Heart right ventricle (tissue), 16 donors: ENCODE measurements around the gene SMYD4. TPM values are rescaled to one million over a fixed set of nuclear protein-coding genes. Genes with fewer than 3 reads are reported as not detected.
"Not testable (repeated sequence)": the region's sequence is repeated elsewhere in the genome, so short reads cannot be mapped to it uniquely, and the experiment has no call there.

Source experiments
- ATAC-seq, 8 donors: fragments of 200-7000 bp; cut with Tn5 transposase; one replicate each; pipeline ENCODE4 v1.9.1; 2020; ENCODE audit warnings: mild to moderate bottlenecking in 8 of 8, moderate library complexity in 8 of 8, moderate number of reproducible peaks in 1 of 8
- DNase-seq, 2 donors: peaks; one replicate each; pipeline ENCODE4 v3.0.0-alpha.2; 2020
- H3K27ac ChIP-seq, 10 donors: fragments of 200-600 bp; sonication (generic) in 2 of 10; one replicate each; pipeline versions ENCODE4 v1.5.0 to v1.8.0; 2020 to 2022; ENCODE audit warnings: mild to moderate bottlenecking in 3 of 10
- H3K27me3 ChIP-seq, 7 donors: fragments of 200-600 bp; one replicate each; pipeline ENCODE4 v1.8.0; 2021 to 2022; ENCODE audit warnings: mild to moderate bottlenecking in 2 of 7
- H3K36me3 ChIP-seq, 9 donors: fragments of 200-600 bp; sonication (generic) in 1 of 9; one replicate each; pipeline versions ENCODE4 v1.5.0 to v1.8.0; 2020 to 2022; ENCODE audit warnings: mild to moderate bottlenecking in 2 of 9
- H3K4me1 ChIP-seq, 9 donors: fragments of 200-600 bp; sonication (generic) in 1 of 9; one replicate each; pipeline versions ENCODE4 v1.5.0 to v1.8.0; 2020 to 2022; ENCODE audit warnings: mild to moderate bottlenecking in 4 of 9
- H3K4me3 ChIP-seq, 10 donors: fragments of 200-600 bp; sonication (generic) in 2 of 10; one replicate each; pipeline versions ENCODE4 v1.5.0 to v1.8.0; 2020 to 2022; ENCODE audit warnings: mild to moderate bottlenecking in 7 of 10, moderate library complexity in 2 of 10
- H3K9me3 ChIP-seq, 11 donors: fragments of 200-600 bp in 10 of 11; sonication (generic) in 2 of 11; one replicate each; pipeline versions ENCODE4 v1.5.0 to v1.8.0; 2013 to 2022; ENCODE audit warnings: mild to moderate bottlenecking in 2 of 11, control low read depth in 1 of 11, moderate library complexity in 1 of 11
- WGBS, 2 donors: extraction: QIAGEN DNeasy Blood & Tissue Kit; methylation state at CpG; one replicate each; pipeline ENCODE4 v1.1.7; 2013; ENCODE audit warnings: inconsistent platforms in 1 of 2; 5-methylcytosine and 5-hydroxymethylcytosine counted together
- intact Hi-C, 10 donors: fragments of 100-400 bp; cut with DNase I; formaldehyde crosslinking; loops; one replicate each; pipeline versions ENCODE4 v1.11.1 to v1.14.2; 2022
- polyA plus RNA-seq, 2 donors: library from polyadenylated mRNA; stranded (reverse); fragments of 200-250 nt; gene quantifications; one replicate each; pipeline ENCODE4 v1.2.3, GENCODE V29; 2013
- total RNA-seq, 10 donors: library from RNA; stranded (reverse); fragmentation: NEBNext Ultra II Directional in 3 of 10; extraction: Animal tissue kit (Norgen Biotek cat#: 25700) in 3 of 10; gene quantifications; one replicate each; pipeline versions ENCODE4 v1.2.1 to v1.2.4, GENCODE V29; 2021 to 2023
- TF ChIP-seq, protein P1 (sequence below), 9 donors: fragments of 200-600 bp; sonication (generic) in 2 of 9; IDR thresholded peaks; one replicate each; pipeline versions ENCODE4 v1.5.0 to v1.8.0; 2021 to 2022; ENCODE audit warnings: antibody characterized with exemption in 9 of 9, mild to moderate bottlenecking in 5 of 9, moderate library complexity in 1 of 9
- donor health status: Arrhythmogenic right ventricular cardiomyopathy.
- donor health status: ischemic (EF 13 %, LVEDD 7.1; RV severe dilation, severe dysfunction).
- donor health status: healthy with polysubstance abuse.
- donor health status: DM: no; HTN: yes; CAD: no.
- donor health status: DM: no; HTN: no; CAD: no.
- donor health status: ischemic (EF 25% LVEDD 6.9; RV normal size, moderate dysfunction).
- donor health status: ischemic (EF 25% LVEDD 5.7; RV mildly dilated, moderate dysfunction).
- donor health status: healthy.
- donor health status: DM: yes; HTN: yes; CAD: no.
- donor health status: Ischemic cardiomyopathy.
- donor health status: ischemic (EF 35%, LVEDD 5.7; RV mildly dilated, moderate dysfunction).
- donor health status: nonischemic (EF 11% LVEDD 7.7; RV severe dilation, severe dysfunction).
- donor health status: DM: yes; HTN: yes; CAD: no.
- donor health status: PGD.
- donor health status: ischemic (EF 29% LVEDD 5.4; RV normal size, mild dysfunction).
- donor health status: nonischemic (EF 23%, LVEDD 6.1; RV moderate dilation, normal function).

Gene SMYD4
- total and polyA plus RNA-seq, 12 donors = 4.6 to 13.5 (median 8.9) TPM

- no peaks in the 10 kb centered on the region for H3K27me3 ChIP-seq
- intact Hi-C loops = no loop called here
- no peak overlapping the region for H3K27ac ChIP-seq
- H3K4me3 ChIP-seq = no peak overlapping the region
- WGBS, 2 donors = 85 to 87% methylated on average over 20 of the region's 20 CpGs
- peaks cover 0 to 72% (median 12%) of the 10 kb centered on the region in 9 donors for H3K36me3 ChIP-seq
- no peak for DNase-seq
- TF ChIP-seq, protein P1, sequence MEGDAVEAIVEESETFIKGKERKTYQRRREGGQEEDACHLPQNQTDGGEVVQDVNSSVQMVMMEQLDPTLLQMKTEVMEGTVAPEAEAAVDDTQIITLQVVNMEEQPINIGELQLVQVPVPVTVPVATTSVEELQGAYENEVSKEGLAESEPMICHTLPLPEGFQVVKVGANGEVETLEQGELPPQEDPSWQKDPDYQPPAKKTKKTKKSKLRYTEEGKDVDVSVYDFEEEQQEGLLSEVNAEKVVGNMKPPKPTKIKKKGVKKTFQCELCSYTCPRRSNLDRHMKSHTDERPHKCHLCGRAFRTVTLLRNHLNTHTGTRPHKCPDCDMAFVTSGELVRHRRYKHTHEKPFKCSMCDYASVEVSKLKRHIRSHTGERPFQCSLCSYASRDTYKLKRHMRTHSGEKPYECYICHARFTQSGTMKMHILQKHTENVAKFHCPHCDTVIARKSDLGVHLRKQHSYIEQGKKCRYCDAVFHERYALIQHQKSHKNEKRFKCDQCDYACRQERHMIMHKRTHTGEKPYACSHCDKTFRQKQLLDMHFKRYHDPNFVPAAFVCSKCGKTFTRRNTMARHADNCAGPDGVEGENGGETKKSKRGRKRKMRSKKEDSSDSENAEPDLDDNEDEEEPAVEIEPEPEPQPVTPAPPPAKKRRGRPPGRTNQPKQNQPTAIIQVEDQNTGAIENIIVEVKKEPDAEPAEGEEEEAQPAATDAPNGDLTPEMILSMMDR (IDR thresholded peaks at IDR 0.05) = no peak
- H3K9me3 ChIP-seq = no peaks in the 10 kb centered on the region
- no peaks in the 10 kb centered on the region for H3K4me1 ChIP-seq
- ATAC-seq = peak in 1 of 8 donors; percentile 38
These were observed 19.1 kb downstream of the SMYD4 start for GRCh38 chr17:1810450-1811103.

DNA sequence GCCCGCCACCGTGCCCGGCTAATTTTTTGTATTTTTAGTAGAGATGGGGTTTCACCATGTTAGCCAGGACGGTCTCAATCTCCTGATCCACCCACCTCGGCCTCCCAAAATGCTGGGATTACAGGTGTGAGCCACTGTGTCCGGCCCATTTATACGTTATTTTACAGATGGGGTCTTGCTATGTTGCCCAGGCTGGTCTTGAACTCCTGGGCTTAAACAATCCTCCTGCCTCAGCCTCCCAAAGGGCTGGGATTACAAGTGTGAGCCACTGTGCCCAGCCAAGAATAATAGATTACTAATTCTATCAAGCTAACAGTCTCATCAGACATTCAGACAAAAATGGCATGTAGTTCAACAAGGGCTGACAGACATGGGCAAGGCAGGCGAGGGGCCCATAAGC, 19.9 kb downstream of the SMYD4 start:
- ATAC-seq, intact Hi-C loops, H3K4me3 ChIP-seq, H3K4me1 ChIP-seq, H3K9me3 ChIP-seq, DNase-seq, H3K27me3 ChIP-seq, H3K27ac ChIP-seq: not testable (repeated sequence)
- 98% methylated on average over 8 of the region's 8 CpGs for whole genome bisulfite sequencing, 2 donors
- H3K36me3 ChIP-seq = peaks cover 0 to 70% (median 12%) of the 10 kb centered on the region in 9 donors

GRCh38 chr17:1808644-1809043, 21.1 kb downstream of the SMYD4 start:
- no peak overlapping the region for H3K27ac ChIP-seq
- intact Hi-C loops = no loop called here
- peaks cover 0 to 71% (median 12%) of the 10 kb centered on the region in 9 donors for H3K36me3 ChIP-seq
- no peak overlapping the region for H3K4me3 ChIP-seq
- TF ChIP-seq, protein P1 (IDR thresholded peaks at IDR 0.05) = no peak
- DNase-seq (no peak), ATAC-seq (no peak)
- no peaks in the 10 kb centered on the region for H3K27me3 ChIP-seq
- 82 to 91% methylated on average over 2 of the region's 2 CpGs for WGBS, 2 donors
- no peaks in the 10 kb centered on the region for H3K9me3 ChIP-seq
- H3K4me1 ChIP-seq = no peaks in the 10 kb centered on the region

GRCh38 chr17:1807890-1808289, 21.8 kb downstream of the SMYD4 start:
- H3K9me3 ChIP-seq = no peaks in the 10 kb centered on the region
- DNase-seq (no peak), ATAC-seq (no peak)
- no peak overlapping the region for H3K4me3 ChIP-seq
- no peaks in the 10 kb centered on the region for H3K4me1 ChIP-seq
- peaks cover 0 to 71% (median 12%) of the 10 kb centered on the region in 9 donors for H3K36me3 ChIP-seq
- intact Hi-C loops = no loop called here
- 92% methylated on average over 6 of the region's 6 CpGs for WGBS, 2 donors
- H3K27me3 ChIP-seq = no peaks in the 10 kb centered on the region
- no peak overlapping the region for H3K27ac ChIP-seq
- TF ChIP-seq, protein P1 (IDR thresholded peaks at IDR 0.05) = no peak

DNA sequence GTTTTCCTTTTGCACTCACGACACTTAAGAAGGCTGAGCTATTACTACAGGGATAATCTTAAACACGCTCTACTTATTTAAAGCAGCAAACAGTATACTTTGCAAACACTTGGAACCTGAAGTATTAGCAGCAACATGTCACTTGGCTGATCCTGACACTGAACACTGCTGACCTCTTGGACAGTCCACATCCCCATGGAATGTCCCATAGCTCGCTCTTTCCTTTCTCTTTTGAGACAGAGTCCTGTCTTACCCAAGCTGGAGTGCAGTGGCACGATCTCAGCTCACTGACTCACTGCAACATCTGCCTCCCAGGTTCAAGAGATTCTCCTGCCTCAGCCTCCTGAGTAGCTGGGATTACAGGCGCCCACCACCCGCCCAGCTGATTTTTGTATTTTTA, 26.4 kb downstream of the SMYD4 start:
- TF ChIP-seq, protein P1 (IDR thresholded peaks at IDR 0.05) = no peak
- 90 to 96% methylated on average over 6 of the region's 6 CpGs for WGBS, 2 donors
- Histone ChIP-seq H3K36me3 (peaks cover 0 to 75% (median 7%) of the 10 kb centered on the region in 9 donors), H3K9me3 (no peaks in the 10 kb centered on the region), H3K27ac (no peak overlapping the region), H3K4me3 (no peak overlapping the region), H3K27me3 (no peaks in the 10 kb centered on the region), H3K4me1 (peaks cover 0 to 14% (median 5%) of the 10 kb centered on the region in 9 donors)
- ATAC-seq (no peak), DNase-seq (no peak)
- intact Hi-C loops = loop anchor here in 1 of 10 donors (5.0 kb wide), 1 partner anchor 39 kb away; no protein-coding TSS in a partner anchor
